HG03097 (cell line): ENCODE measurements around the gene SCP2.

Experiments used
- ATAC-seq: cut with Tn5 transposase; IDR thresholded peaks from one replicate; pipeline ENCODE4 v1.9.1; 2021; ENCODE audit not compliant: unreplicated experiment, low FRiP score

Gene SCP2

GRCh38 chr1:53025034-53025768 is 98.1 kb downstream of the SCP2 start:
- no peak for ATAC-seq

- ATAC-seq: no peak
Measured at GRCh38 chr1:53025769-53026112, 98.7 kb downstream of the SCP2 start.

GRCh38 chr1:53026254-53026653 is 99.2 kb downstream of the SCP2 start:
- no peak for ATAC-seq

- no peak for ATAC-seq
Measured at GRCh38 chr1:53031732-53032131, 104.7 kb downstream of the SCP2 start.

- ATAC-seq: no peak
Measured at GRCh38 chr1:53037159-53037558, 110.1 kb downstream of the SCP2 start.

- no peak for ATAC-seq
Measured at GRCh38 chr1:53038566-53038965, 111.5 kb downstream of the SCP2 start.

GRCh38 chr1:53043271-53043670 is 116.2 kb downstream of the SCP2 start:
- ATAC-seq: no peak

- no peak for ATAC-seq
Measured at GRCh38 chr1:53044926-53045325, 117.8 kb downstream of the SCP2 start.

GRCh38 chr1:53046930-53047329 is 119.9 kb downstream of the SCP2 start:
- no peak for ATAC-seq

GRCh38 chr1:53047737-53048736 is 121.0 kb downstream of the SCP2 start:
- no peak for ATAC-seq

- no peak for ATAC-seq
Measured at GRCh38 chr1:53048960-53049573, 122.0 kb downstream of the SCP2 start.

GRCh38 chr1:53049574-53049967 is 122.5 kb downstream of the SCP2 start:
- no peak for ATAC-seq

- no peak for ATAC-seq
Measured at GRCh38 chr1:53050310-53050709, 123.2 kb downstream of the SCP2 start.

- no peak for ATAC-seq
Measured at GRCh38 chr1:53051676-53052075, 124.6 kb downstream of the SCP2 start.

GRCh38 chr1:53057127-53057526 is 130.1 kb downstream of the SCP2 start:
- ATAC-seq: no peak

- no peak for ATAC-seq
Measured at GRCh38 chr1:53060579-53060978, 133.5 kb downstream of the SCP2 start.

- ATAC-seq: no peak
Measured at GRCh38 chr1:53061123-53061858, 134.2 kb downstream of the SCP2 start.

- ATAC-seq: no peak
Measured at GRCh38 chr1:53061859-53062707, 135.0 kb downstream of the SCP2 start, which contains the start of gene PODN. Gene PODN (plus strand): TSS chr1:53062213. CDS start chr1:53069856, 7,643 bp downstream.

GRCh38 chr1:53062708-53063591 is 135.9 kb downstream of the SCP2 start:
- no peak for ATAC-seq
